Large intestine (tissue), 3 donors: Measurements from ENCODE around the gene IMPDH1. TPM values are rescaled to one million over a fixed set of nuclear protein-coding genes. Genes with fewer than 3 reads are reported as not detected.
A peak's percentile ranks its signal among the peaks of the same experiment; 100 is the strongest.

Experiments used
- DNase-seq, 2 donors: peaks; one replicate each; pipeline versions ENCODE4 v3.0.0 to v3.0.0-alpha.2; 2013
- H3K27ac ChIP-seq: one replicate; pipeline ENCODE4 v1.5.1; 2013; ENCODE audit warnings: low read length
- H3K27me3 ChIP-seq: 2 replicates; pipeline ENCODE4 v1.6.1; 2013; ENCODE audit warnings: low read length; ENCODE audit not compliant: control insufficient read depth, insufficient read depth
- H3K36me3 ChIP-seq: 2 replicates; pipeline ENCODE4 v1.6.1; 2013; ENCODE audit warnings: low read length; ENCODE audit not compliant: control insufficient read depth, insufficient read depth
- H3K4me1 ChIP-seq: one replicate; pipeline ENCODE4 v1.6.1; 2013; ENCODE audit warnings: low read length; ENCODE audit not compliant: control insufficient read depth, insufficient read depth
- H3K4me3 ChIP-seq: one replicate; pipeline ENCODE4 v1.5.1; 2013; ENCODE audit warnings: low read length
- H3K9me3 ChIP-seq: one replicate; pipeline ENCODE4 v1.6.1; 2013; ENCODE audit warnings: mild to moderate bottlenecking, low read depth, low read length, moderate library complexity; ENCODE audit not compliant: control insufficient read depth
- WGBS: methylation state at CpG from one replicate; pipeline ENCODE4 v1.1.5; 2013; ENCODE audit warnings: low lambda C conversion rate; ENCODE audit not compliant: insufficient coverage; 5-methylcytosine and 5-hydroxymethylcytosine counted together
- polyA plus RNA-seq: library from polyadenylated mRNA; unstranded; fragments of 120-200 nt; gene quantifications from one replicate; pipeline ENCODE4 v1.2.1, GENCODE V29; 2013

The IMPDH1 gene
- polyA plus RNA-seq, 1 donor, result 15.4 TPM

GRCh38 chr7:128405471-128406313 is 4.1 kb downstream of the IMPDH1 start:
- DNase-seq, result peak; percentile 31 to 58
- peaks cover 24% of the 10 kb centered on the region for H3K27me3 ChIP-seq
- H3K4me1 ChIP-seq, result peaks cover 13% of the 10 kb centered on the region
- H3K4me3 ChIP-seq, result peak overlapping the region; percentile 48
- no peaks in the 10 kb centered on the region for H3K9me3 ChIP-seq
- peaks cover 2% of the 10 kb centered on the region for H3K36me3 ChIP-seq
- no peak overlapping the region for H3K27ac ChIP-seq
- WGBS, result no CpG with 5 or more reads among the region's 107 CpGs

- peak overlapping the region; percentile 48 for H3K4me3 ChIP-seq
- no peak for DNase-seq
- H3K36me3 ChIP-seq, result peaks cover 7% of the 10 kb centered on the region
- WGBS, result 80% methylated on average over 1 of the region's 13 CpGs
- peaks cover 11% of the 10 kb centered on the region for H3K4me1 ChIP-seq
- peaks cover 24% of the 10 kb centered on the region for H3K27me3 ChIP-seq
- no peaks in the 10 kb centered on the region for H3K9me3 ChIP-seq
- H3K27ac ChIP-seq, result no peak overlapping the region
Measured at GRCh38 chr7:128404886-128405470, 4.8 kb downstream of the IMPDH1 start.

GRCh38 chr7:128404143-128404681 is 5.6 kb downstream of the IMPDH1 start:
- no peak overlapping the region for H3K4me3 ChIP-seq
- peaks cover 22% of the 10 kb centered on the region for H3K27me3 ChIP-seq
- H3K27ac ChIP-seq, result no peak overlapping the region
- H3K4me1 ChIP-seq, result peaks cover 9% of the 10 kb centered on the region
- H3K9me3 ChIP-seq, result no peaks in the 10 kb centered on the region
- no CpG with 5 or more reads among the region's 9 CpGs for WGBS
- no peak for DNase-seq
- peaks cover 9% of the 10 kb centered on the region for H3K36me3 ChIP-seq

GRCh38 chr7:128403676-128404075 is 6.1 kb downstream of the IMPDH1 start:
- peaks cover 6% of the 10 kb centered on the region for H3K4me1 ChIP-seq
- H3K9me3 ChIP-seq, result no peaks in the 10 kb centered on the region
- H3K27me3 ChIP-seq, result peaks cover 17% of the 10 kb centered on the region
- no peak overlapping the region for H3K27ac ChIP-seq
- no peak for DNase-seq
- H3K4me3 ChIP-seq, result no peak overlapping the region
- no CpG with 5 or more reads among the region's 5 CpGs for WGBS
- H3K36me3 ChIP-seq, result peaks cover 9% of the 10 kb centered on the region

GRCh38 chr7:128402356-128402755 is 7.4 kb downstream of the IMPDH1 start:
- Histone ChIP-seq H3K4me1 (peaks cover 6% of the 10 kb centered on the region), H3K27me3 (peaks cover 9% of the 10 kb centered on the region), H3K9me3 (no peaks in the 10 kb centered on the region), H3K27ac (no peak overlapping the region), H3K4me3 (no peak overlapping the region), H3K36me3 (peaks cover 19% of the 10 kb centered on the region)
- no peak for DNase-seq
- WGBS, result no CpG with 5 or more reads among the region's 2 CpGs

GRCh38 chr7:128400566-128400965 is 9.2 kb downstream of the IMPDH1 start:
- no CpG with 5 or more reads among the region's 5 CpGs for WGBS
- peaks cover 6% of the 10 kb centered on the region for H3K4me1 ChIP-seq
- H3K4me3 ChIP-seq, result no peak overlapping the region
- DNase-seq, result no peak
- H3K27me3 ChIP-seq, result peaks cover 6% of the 10 kb centered on the region
- peaks cover 30% of the 10 kb centered on the region for H3K36me3 ChIP-seq
- H3K27ac ChIP-seq, result no peak overlapping the region
- H3K9me3 ChIP-seq, result no peaks in the 10 kb centered on the region

- no CpG with 5 or more reads among the region's 7 CpGs for WGBS
- Histone ChIP-seq H3K4me3 (no peak overlapping the region), H3K27ac (no peak overlapping the region), H3K4me1 (peaks cover 2% of the 10 kb centered on the region), H3K9me3 (no peaks in the 10 kb centered on the region), H3K36me3 (peaks cover 34% of the 10 kb centered on the region), H3K27me3 (peaks cover 2% of the 10 kb centered on the region)
- DNase-seq, result no peak
Measured at GRCh38 chr7:128399991-128400390, 9.8 kb downstream of the IMPDH1 start.

GRCh38 chr7:128398841-128399135 is 11.0 kb downstream of the IMPDH1 start:
- no peaks in the 10 kb centered on the region for H3K27me3 ChIP-seq
- peaks cover 39% of the 10 kb centered on the region for H3K36me3 ChIP-seq
- no peak overlapping the region for H3K4me3 ChIP-seq
- no peak for DNase-seq
- H3K27ac ChIP-seq, result no peak overlapping the region
- no peaks in the 10 kb centered on the region for H3K4me1 ChIP-seq
- no CpG with 5 or more reads among the region's 6 CpGs for WGBS
- no peaks in the 10 kb centered on the region for H3K9me3 ChIP-seq

GRCh38 chr7:128398016-128398840 is 11.6 kb downstream of the IMPDH1 start:
- Histone ChIP-seq H3K9me3 (no peaks in the 10 kb centered on the region), H3K4me3 (no peak overlapping the region), H3K36me3 (peaks cover 39% of the 10 kb centered on the region), H3K27ac (no peak overlapping the region), H3K27me3 (no peaks in the 10 kb centered on the region), H3K4me1 (no peaks in the 10 kb centered on the region)
- no peak for DNase-seq
- WGBS, result no CpG with 5 or more reads among the region's 16 CpGs

- Histone ChIP-seq H3K27me3 (no peaks in the 10 kb centered on the region), H3K36me3 (peaks cover 37% of the 10 kb centered on the region), H3K9me3 (no peaks in the 10 kb centered on the region), H3K4me1 (no peaks in the 10 kb centered on the region), H3K4me3 (no peak overlapping the region), H3K27ac (no peak overlapping the region)
- no CpG with 5 or more reads among the region's 11 CpGs for WGBS
- DNase-seq, result no peak
Measured at GRCh38 chr7:128396357-128396756, 13.4 kb downstream of the IMPDH1 start.
